NCI-H1048 (cell line): ENCODE data around the gene ZNF804B.

Experiments used
- DNase-seq: peaks from one replicate; lab custom pipeline; 2025; lab: John Stamatoyannopoulos, UW

Gene ZNF804B

DNA sequence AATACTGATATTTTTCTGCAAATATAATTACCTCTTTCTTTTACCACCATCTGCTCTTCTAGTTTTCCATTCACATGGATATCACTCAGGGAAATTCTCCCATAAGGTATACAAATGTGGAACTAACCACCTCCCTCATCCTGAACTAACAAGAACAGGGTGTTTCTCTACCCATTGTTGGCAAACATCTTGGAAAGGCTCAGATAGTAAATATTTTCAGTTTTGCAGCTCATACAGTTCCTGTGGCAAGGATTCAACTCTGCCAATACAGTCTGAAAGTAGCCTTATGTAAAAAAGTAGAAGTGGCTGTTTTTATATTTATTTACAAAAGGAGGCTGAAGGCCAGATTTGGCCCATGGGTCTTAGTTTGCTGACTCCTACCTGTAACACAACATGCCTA lies 549.0 kb downstream of the ZNF804B start:
- DNase-seq: no peak

DNA sequence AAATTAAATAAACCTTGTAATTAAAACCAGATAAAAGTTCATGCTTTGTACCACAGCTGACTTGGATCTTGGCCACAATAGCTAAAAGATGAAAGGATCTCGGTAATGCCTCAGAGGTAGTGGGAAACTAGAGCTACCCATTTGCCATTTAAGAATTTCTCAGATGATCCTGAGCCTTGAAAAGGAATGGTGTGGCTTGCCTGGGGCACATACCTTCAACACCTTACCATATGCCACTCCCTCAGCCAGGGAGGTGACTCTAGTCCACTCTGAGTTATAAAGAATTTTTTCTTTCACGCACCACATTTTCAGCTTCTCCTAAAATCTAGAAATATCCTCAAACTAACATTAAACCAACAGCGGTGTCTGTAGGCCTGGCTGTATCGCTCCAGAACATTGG lies 552.4 kb downstream of the ZNF804B start:
- no peak for DNase-seq

DNA sequence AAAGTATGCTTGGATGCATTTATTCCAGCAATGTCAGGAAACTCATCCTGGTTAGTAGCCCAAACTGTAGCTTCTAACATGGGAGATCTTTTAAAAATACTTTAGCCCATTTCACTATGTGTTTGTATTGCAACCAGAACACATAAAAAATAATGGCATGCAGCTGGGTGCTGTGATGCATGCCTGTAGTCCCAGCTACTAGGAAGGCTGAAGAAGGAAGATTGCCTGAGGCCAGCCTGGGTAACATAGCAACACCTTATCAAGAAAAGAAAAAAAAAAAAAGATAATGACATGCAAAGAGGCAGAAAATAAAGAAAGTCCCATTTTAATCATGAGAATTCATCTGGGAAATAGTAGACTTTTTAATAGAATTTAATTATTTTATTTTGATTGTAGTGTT lies 553.1 kb downstream of the ZNF804B start:
- DNase-seq: peak; percentile 51

DNA sequence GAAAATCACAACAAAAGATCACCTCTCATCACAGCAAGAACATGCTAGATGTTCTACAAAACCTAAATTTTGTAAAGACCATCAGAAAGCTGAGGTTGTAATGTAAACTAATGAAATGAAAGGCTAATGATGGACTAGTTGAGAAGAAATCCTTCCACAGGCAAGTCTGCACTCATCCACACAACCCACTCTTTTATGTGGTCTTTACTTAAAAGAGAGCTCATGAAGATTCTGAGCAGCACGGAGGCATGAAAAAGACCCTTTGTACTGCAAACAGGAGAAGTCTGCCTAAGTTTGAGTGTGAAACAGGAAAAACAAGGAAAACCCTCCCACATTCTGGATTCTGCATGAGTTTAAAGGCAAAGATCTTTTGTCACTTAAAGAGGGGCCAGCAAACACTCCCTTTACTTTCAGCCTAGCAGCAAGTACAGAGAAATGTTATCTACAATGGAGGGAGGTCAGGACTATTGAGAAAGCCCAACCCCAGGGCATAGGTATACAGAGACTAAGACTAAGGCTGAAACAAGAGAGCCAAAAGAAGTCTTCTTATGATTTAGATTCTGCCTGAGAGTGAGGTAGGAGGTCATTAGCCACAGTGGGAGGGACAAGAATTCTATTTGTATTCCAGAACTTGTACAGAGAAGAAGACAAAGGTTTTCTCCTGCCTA lies 557.2 kb downstream of the ZNF804B start:
- DNase-seq: no peak

DNA sequence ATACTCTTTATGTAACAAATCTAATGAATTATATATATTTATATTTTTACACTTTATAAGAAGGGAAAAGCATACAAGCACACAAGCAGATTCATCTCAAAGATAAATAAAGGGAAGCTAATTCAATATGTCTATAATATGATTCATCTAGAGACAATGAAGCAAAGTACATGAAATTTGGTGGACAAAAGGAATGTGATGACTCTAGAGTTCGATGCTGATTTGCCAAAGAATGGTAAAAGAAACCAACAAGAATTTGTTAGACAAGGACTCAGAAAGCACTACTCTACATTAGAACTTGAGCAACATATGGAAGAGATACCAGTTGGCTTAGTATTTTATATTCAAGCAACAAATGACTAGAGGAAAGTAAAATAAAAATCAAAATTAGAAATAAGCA lies 572.5 kb downstream of the ZNF804B start:
- no peak for DNase-seq

DNA sequence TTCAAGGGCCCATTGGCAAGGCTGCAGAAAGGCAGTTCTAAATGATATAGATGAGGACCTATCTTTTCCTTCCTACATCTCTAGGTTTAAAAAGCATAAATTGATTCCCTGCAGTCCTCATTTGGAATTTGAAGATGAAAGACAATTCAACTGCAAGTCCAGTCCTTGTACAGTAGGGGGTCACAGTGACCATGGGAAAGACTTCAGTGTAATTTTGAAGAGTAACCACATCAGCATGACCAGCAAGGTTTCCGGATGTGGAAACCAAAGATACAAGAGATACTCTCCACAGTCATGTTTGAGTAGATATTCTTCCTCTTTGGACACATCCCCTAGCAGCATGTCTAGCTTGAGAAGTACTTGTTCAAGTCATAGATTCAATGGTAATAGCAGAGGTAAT lies 575.3 kb downstream of the ZNF804B start:
- no peak for DNase-seq

DNA sequence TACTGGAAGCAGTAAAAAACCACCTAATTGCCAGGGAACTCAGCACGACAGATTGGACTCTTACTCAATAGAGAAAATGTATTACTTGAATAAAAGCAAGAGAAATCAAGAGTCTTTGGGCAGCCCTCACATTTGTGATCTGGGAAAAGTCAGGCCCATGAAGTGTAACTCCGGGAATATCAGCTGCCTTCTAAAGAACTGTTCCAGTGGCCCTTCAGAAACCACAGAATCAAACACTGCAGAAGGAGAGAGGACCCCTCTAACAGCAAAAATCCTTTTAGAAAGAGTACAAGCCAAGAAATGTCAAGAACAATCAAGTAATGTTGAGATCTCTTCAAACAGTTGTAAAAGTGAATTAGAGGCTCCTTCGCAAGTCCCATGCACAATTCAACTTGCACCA lies 576.0 kb downstream of the ZNF804B start:
- DNase-seq: no peak

DNA sequence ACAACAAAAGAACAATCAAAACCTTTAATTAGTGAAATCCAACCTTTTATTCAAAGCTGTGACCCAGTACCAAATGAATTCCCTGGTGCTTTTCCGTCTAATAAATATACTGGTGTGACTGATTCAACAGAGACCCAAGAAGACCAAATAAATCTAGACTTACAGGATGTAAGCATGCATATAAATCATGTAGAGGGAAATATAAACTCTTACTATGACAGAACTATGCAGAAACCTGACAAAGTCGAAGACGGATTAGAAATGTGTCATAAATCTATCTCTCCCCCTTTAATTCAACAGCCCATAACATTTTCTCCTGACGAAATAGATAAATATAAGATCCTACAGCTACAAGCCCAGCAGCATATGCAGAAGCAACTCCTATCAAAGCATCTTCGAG lies 576.6 kb downstream of the ZNF804B start:
- no peak for DNase-seq

DNA sequence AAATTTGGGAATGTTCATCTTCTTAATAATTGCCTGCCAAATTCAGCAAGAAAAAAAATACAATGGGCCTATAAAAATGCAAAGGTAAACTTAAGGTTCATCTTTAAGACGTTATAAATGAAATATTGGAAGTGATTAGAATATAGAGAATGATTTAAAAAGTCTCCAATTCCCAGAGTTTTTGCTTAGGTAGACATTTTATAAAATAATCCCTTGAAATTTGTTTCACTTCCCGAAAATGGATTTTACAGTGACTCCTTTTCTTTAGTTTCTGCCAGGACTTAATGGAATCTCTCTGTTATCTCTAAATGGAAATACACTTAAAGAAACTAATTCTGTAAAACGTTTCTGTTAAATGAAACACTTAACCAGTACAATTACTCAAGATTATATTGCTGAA lies 580.2 kb downstream of the ZNF804B start:
- no peak for DNase-seq

DNA sequence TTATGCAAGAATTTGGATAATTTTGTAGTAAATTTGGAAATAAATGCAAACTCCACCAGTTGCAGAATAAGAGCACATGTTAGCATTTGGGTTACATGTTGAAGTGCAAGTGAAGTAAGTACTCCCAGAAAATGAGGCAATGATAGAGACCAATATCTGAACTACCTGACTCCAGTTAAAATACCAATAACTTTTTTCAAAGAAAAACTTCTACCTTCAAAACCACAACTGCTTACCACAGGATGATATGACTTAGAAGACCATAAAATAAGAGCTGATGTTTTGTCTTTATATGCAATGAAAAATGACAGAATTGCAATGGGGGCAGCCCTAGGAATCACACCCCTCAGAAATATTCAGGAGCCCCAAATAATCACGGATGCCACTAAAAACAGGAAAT lies 597.6 kb downstream of the ZNF804B start:
- DNase-seq: no peak

DNA sequence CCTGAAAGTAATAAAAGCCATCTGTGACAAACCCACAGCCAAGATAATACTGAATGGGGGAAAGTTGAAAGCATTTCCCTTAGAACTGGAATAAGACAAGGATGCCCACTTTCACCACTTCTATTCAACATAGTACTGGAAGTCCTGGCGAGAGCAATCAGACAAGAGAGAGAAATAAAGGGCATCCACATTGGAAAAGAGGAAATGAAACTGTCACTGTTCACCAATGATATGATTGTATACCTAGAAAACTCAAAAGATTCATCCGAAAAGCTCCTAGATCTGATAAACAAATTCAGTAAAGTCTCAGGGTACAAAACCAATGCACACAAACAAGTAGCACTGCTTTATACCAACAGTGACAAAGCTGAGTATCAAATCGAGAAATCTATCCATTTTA lies 617.7 kb downstream of the ZNF804B start:
- DNase-seq: no peak

DNA sequence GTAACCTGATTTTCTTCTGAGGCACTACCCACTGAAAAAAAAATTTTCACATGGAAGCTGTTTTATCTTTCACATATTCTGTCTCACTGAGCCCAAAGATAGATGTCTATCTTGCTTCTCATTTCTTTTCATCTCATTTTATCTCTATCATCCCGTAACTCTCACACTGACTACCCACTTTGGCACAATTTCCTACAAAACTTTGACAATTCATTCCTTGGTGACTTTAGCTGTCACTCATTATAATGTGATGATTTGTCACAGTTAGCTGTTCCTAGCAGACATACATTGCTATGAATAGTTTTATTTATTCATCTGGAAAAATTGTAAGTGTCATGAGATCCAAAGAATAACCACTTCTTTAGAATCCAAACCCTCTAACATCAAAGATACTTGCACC lies 625.9 kb downstream of the ZNF804B start:
- no peak for DNase-seq
